Activated CD4-positive, CD25-positive, alpha-beta regulatory T cell treated with anti-CD3 and anti-CD28 coated beads, Interleukin-2, amount 50 U/mL, for 72 hours (primary cell): Measurements from ENCODE around the gene LCE5A.
"Not testable (repeated sequence)": the region's sequence is repeated elsewhere in the genome, so short reads cannot be mapped to it uniquely, and the experiment has no call there.

Experiments
- DNase-seq: peaks from one replicate; pipeline ENCODE4 v3.0.0; 2021

LCE5A gene

GRCh38 chr1:152510503-152510902 lies at the start of gene LCE5A:
Gene LCE5A, plus strand, starts transcription at chr1:152510803. Its CDS starts 732 bp downstream, at chr1:152511535.
- DNase-seq = no peak

GRCh38 chr1:152461544-152461943 lies 49.1 kb upstream of the LCE5A start:
- DNase-seq = peak; percentile 54

GRCh38 chr1:152462636-152463035 lies 48.0 kb upstream of the LCE5A start:
- no peak for DNase-seq

- DNase-seq = no peak
Measured at GRCh38 chr1:152466217-152466616, 44.4 kb upstream of the LCE5A start.

GRCh38 chr1:152473887-152474537 lies 36.6 kb upstream of the LCE5A start:
- DNase-seq = no peak

- DNase-seq = peak; percentile 70
Measured at GRCh38 chr1:152479792-152480595, 30.6 kb upstream of the LCE5A start.

GRCh38 chr1:152481869-152482664 lies 28.5 kb upstream of the LCE5A start:
- DNase-seq = no peak

GRCh38 chr1:152486400-152487006 lies 24.1 kb upstream of the LCE5A start:
- no peak for DNase-seq

GRCh38 chr1:152487871-152488270 lies 22.7 kb upstream of the LCE5A start:
- DNase-seq = no peak

- DNase-seq = not testable (repeated sequence)
Measured at GRCh38 chr1:152491537-152491936, 19.1 kb upstream of the LCE5A start.

- DNase-seq = no peak
Measured at GRCh38 chr1:152495066-152495675, 15.4 kb upstream of the LCE5A start.

GRCh38 chr1:152497273-152497672 lies 13.3 kb upstream of the LCE5A start:
- DNase-seq = no peak

GRCh38 chr1:152501704-152502103 lies 8.9 kb upstream of the LCE5A start:
- no peak for DNase-seq

- DNase-seq = no peak
Measured at GRCh38 chr1:152502496-152503180, 8.0 kb upstream of the LCE5A start.

- DNase-seq = no peak
Measured at GRCh38 chr1:152505083-152505482, 5.5 kb upstream of the LCE5A start.

GRCh38 chr1:152506899-152507498 lies 3.6 kb upstream of the LCE5A start:
- DNase-seq = no peak

GRCh38 chr1:152511596-152511995 lies 993 bp downstream of the LCE5A start:
- DNase-seq = no peak

GRCh38 chr1:152513081-152513480 lies 2.5 kb downstream of the LCE5A start:
- no peak for DNase-seq

GRCh38 chr1:152514715-152515433 lies 4.3 kb downstream of the LCE5A start:
- no peak for DNase-seq

- DNase-seq = no peak
Measured at GRCh38 chr1:152515434-152515783, 4.8 kb downstream of the LCE5A start.

GRCh38 chr1:152516082-152516481 lies 5.5 kb downstream of the LCE5A start:
- no peak for DNase-seq
